ENCODE measurements around the gene PROZ. TPM values are rescaled to one million over a fixed set of nuclear protein-coding genes. Genes with fewer than 3 reads are reported as not detected.
A peak's percentile ranks its signal among the peaks of the same experiment; 100 is the strongest.

The PROZ gene
- polyA plus RNA-seq, 1 of the 3 experiments (the other 2 are of a cell fraction): not detected

DNA sequence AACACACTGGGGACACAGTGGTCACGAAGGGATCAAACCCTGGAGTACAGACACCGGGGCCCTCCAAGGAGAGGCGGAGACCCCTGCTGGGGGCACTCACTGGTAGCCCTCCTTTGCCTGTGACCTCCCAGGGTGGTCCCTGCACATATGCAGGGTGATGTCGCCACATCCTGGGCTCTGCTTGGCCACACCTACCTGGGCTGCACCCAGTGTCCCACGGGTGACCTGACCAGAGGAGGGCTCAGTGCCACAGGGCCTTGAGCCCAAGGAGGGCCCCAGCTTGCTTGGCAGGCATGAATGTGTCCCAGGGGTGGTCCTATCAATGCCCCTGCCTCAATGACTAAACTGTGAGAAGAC, 45.9 kb downstream of the PROZ start:
- POLR2A ChIA-PET: no interaction called here
- Histone ChIP-seq H2AFZ (ENCODE audit: low read depth) (no peak overlapping the region), H3K9me3 (no peaks in the 10 kb centered on the region), H3K4me3 (ENCODE audit: low read depth in 2 of 2, low read length in 1 of 2) (no peak overlapping the region), H3K9me2 (no peaks in the 10 kb centered on the region), H3K27me3 (ENCODE audit: insufficient read depth) (no peaks in the 10 kb centered on the region), H3K27ac (ENCODE audit: low read depth in 2 of 2, low read length in 1 of 2) (no peak overlapping the region), H3K36me3 (replicated peaks in 1 of 2; ENCODE audit: control insufficient read depth in 1 of 2, insufficient read depth in 2 of 2, low read length in 1 of 2) (peaks cover 13 to 34% of the 10 kb centered on the region in 2 experiments), H3K4me1 (ENCODE audit: control insufficient read depth in 1 of 2, insufficient read depth in 2 of 2, low read depth in 1 of 2, low read length in 1 of 2) (peaks cover 0 to 24% of the 10 kb centered on the region in 2 experiments; a peak in 2 of 4 replicates), H3K79me2 (ENCODE audit: insufficient read depth) (peaks cover 91% of the 10 kb centered on the region), H4K20me1 (ENCODE audit: insufficient read depth) (peaks cover 37% of the 10 kb centered on the region), H3K9ac (no peak overlapping the region), H3K4me2 (no peak overlapping the region), H3F3A (replicated peaks; ENCODE audit: insufficient read depth) (peaks cover 9% of the 10 kb centered on the region)
- DNase-seq: no peak
- CTCF ChIA-PET: interaction anchor here (0.8 kb wide), 1 partner anchor 29 kb away, joined by 3 read pairs; no protein-coding TSS in a partner anchor
- 100% methylated on average over 1 of the region's 5 CpGs for WGBS (ENCODE audit: low lambda C conversion rate)
- no peak for TF ChIP-seq EZH2phosphoT487 (IDR thresholded peaks at IDR 0.05; ENCODE audit: borderline replicate concordance, low read depth)
- TF ChIP-seq NFIC (IDR thresholded peaks at IDR 0.05; ENCODE audit: borderline replicate concordance): no peak
- TF ChIP-seq, protein P1, sequence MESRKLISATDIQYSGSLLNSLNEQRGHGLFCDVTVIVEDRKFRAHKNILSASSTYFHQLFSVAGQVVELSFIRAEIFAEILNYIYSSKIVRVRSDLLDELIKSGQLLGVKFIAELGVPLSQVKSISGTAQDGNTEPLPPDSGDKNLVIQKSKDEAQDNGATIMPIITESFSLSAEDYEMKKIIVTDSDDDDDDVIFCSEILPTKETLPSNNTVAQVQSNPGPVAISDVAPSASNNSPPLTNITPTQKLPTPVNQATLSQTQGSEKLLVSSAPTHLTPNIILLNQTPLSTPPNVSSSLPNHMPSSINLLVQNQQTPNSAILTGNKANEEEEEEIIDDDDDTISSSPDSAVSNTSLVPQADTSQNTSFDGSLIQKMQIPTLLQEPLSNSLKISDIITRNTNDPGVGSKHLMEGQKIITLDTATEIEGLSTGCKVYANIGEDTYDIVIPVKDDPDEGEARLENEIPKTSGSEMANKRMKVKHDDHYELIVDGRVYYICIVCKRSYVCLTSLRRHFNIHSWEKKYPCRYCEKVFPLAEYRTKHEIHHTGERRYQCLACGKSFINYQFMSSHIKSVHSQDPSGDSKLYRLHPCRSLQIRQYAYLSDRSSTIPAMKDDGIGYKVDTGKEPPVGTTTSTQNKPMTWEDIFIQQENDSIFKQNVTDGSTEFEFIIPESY (IDR thresholded peaks at IDR 0.05; ENCODE audit: borderline replicate concordance, low read depth): no peak
- TF ChIP-seq EP300 (IDR thresholded peaks at IDR 0.05; ENCODE audit: borderline replicate concordance in 1 of 2, low read depth in 1 of 2, low read length in 1 of 2): no peak
- no peak for TF ChIP-seq YY1 (IDR thresholded peaks at IDR 0.05; ENCODE audit: low read depth)
- TF ChIP-seq FOXM1 (IDR thresholded peaks at IDR 0.05; ENCODE audit: low read depth): no peak

DNA sequence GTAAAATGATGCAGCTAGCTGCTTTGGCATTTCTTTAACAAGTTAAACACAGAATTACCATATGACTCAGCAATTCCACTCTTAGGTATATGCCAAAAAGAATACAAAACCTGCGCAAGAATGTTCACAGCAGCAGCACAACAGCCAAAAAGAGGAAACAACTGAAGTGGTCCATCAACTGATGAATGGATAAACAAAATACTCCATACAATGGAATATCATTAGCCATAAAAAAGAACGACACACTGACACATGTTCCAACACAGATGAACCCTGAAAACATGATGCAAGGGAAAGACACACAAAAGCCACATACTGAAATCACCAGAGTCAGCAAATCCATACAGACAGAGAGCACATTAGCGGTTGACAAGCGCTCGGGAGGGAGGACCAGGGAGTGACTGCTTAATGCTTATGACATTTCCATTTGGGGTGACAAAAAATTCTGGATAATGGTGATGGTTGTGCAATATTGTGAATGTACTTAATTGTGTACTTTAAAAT, 47.0 kb downstream of the PROZ start:
- Histone ChIP-seq H3K27ac (ENCODE audit: low read depth in 2 of 2, low read length in 1 of 2) (no peak overlapping the region), H4K20me1 (ENCODE audit: insufficient read depth) (peaks cover 40% of the 10 kb centered on the region), H3K27me3 (ENCODE audit: insufficient read depth) (no peaks in the 10 kb centered on the region), H3K79me2 (ENCODE audit: insufficient read depth) (peaks cover 87% of the 10 kb centered on the region), H2AFZ (ENCODE audit: low read depth) (no peak overlapping the region), H3K9me2 (no peaks in the 10 kb centered on the region), H3K4me3 (ENCODE audit: low read depth in 2 of 2, low read length in 1 of 2) (no peak overlapping the region), H3K9me3 (no peaks in the 10 kb centered on the region), H3F3A (replicated peaks; ENCODE audit: insufficient read depth) (peaks cover 9% of the 10 kb centered on the region), H3K36me3 (replicated peaks in 1 of 2; ENCODE audit: control insufficient read depth in 1 of 2, insufficient read depth in 2 of 2, low read length in 1 of 2) (peaks cover 7 to 24% of the 10 kb centered on the region in 2 experiments), H3K9ac (no peak overlapping the region), H3K4me2 (peak overlapping the region; percentile 5; the same call in 1 of the 2 replicates), H3K4me1 (ENCODE audit: control insufficient read depth in 1 of 2, insufficient read depth in 2 of 2, low read depth in 1 of 2, low read length in 1 of 2) (peaks cover 1 to 27% of the 10 kb centered on the region in 2 experiments; a peak in 3 of 4 replicates)
- no peak for DNase-seq
- ChIA-PET CTCF (no interaction called here), POLR2A (no interaction called here)
- TF ChIP-seq, protein P2, sequence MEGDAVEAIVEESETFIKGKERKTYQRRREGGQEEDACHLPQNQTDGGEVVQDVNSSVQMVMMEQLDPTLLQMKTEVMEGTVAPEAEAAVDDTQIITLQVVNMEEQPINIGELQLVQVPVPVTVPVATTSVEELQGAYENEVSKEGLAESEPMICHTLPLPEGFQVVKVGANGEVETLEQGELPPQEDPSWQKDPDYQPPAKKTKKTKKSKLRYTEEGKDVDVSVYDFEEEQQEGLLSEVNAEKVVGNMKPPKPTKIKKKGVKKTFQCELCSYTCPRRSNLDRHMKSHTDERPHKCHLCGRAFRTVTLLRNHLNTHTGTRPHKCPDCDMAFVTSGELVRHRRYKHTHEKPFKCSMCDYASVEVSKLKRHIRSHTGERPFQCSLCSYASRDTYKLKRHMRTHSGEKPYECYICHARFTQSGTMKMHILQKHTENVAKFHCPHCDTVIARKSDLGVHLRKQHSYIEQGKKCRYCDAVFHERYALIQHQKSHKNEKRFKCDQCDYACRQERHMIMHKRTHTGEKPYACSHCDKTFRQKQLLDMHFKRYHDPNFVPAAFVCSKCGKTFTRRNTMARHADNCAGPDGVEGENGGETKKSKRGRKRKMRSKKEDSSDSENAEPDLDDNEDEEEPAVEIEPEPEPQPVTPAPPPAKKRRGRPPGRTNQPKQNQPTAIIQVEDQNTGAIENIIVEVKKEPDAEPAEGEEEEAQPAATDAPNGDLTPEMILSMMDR (IDR thresholded peaks at IDR 0.05): no peak
- TF ChIP-seq, protein P1 (IDR thresholded peaks at IDR 0.05; ENCODE audit: borderline replicate concordance, low read depth): no peak
- TF ChIP-seq, protein P3, sequence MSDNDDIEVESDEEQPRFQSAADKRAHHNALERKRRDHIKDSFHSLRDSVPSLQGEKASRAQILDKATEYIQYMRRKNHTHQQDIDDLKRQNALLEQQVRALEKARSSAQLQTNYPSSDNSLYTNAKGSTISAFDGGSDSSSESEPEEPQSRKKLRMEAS (IDR thresholded peaks at IDR 0.05; ENCODE audit: low read depth): no peak
- no peak for TF ChIP-seq FOXJ3 (CRISPR knock-in tag; IDR thresholded peaks at IDR 0.05)
- 87% methylated on average over 5 of the region's 5 CpGs for WGBS (ENCODE audit: low lambda C conversion rate)

Measured in SK-N-SH (cell line).